Suppressor macrophage treated with lipopolysaccharide for 1 hour (primary cell): ENCODE results near the gene GCC2.
"Not testable (repeated sequence)": the region's sequence is repeated elsewhere in the genome, so short reads cannot be mapped to it uniquely, and the experiment has no call there.

Experiments
- DNase-seq, 3 donors: peaks; one replicate each; pipeline ENCODE4 v3.0.0-alpha.2; 2020 to 2022

GCC2 gene

DNA sequence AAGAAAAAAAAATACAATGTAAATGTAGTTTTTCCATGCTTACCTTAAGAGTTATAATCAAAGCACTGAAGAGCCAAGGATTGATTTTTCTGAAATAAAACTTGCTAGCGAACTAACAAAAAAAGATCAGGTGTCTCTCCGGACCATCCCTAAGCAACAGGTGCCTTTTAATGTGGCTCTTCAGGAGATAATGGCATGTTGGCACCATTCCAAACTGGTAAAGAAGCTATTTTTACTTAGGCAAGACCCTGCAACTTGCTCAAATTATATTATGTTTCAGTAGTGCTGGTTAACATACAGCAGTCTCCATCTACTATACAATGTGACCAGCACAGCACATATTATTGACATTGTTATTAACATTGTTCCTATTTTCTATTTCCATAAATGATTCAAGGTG, 2.3 kb upstream of the GCC2 start:
- no peak for DNase-seq

DNA sequence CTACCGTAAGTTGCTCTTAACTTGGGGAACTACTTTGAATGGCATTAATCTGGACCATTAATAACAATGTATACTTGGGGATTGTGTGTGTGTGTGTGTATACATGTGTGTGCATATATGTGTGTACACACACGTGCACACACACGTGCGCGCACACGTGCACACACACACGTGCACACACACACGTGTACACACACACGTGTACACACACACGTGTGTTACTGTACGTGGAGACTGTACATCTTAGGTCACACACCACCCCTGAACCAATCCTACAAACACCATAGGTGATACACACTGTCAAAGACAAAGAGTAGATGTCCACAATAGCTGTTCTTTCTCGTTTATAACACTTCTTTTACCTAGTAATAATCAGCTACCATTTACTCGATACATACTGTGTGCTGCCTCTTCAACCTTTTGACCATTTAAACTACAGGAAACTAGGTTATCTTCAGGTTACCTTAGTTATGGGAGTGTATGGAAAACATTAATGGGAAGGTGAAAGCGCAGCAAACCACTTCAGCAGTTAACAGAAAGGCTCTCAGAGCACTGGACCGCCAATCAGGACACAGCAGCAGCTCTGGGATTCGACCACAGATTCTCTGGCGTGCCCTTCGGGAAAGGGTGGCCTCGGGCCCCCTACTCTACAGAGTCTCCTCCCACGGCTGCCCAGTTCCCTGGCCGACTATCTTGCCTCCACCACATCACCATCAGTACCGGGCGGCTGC, 894 bp upstream of the GCC2 start:
- DNase-seq, result no peak

DNA sequence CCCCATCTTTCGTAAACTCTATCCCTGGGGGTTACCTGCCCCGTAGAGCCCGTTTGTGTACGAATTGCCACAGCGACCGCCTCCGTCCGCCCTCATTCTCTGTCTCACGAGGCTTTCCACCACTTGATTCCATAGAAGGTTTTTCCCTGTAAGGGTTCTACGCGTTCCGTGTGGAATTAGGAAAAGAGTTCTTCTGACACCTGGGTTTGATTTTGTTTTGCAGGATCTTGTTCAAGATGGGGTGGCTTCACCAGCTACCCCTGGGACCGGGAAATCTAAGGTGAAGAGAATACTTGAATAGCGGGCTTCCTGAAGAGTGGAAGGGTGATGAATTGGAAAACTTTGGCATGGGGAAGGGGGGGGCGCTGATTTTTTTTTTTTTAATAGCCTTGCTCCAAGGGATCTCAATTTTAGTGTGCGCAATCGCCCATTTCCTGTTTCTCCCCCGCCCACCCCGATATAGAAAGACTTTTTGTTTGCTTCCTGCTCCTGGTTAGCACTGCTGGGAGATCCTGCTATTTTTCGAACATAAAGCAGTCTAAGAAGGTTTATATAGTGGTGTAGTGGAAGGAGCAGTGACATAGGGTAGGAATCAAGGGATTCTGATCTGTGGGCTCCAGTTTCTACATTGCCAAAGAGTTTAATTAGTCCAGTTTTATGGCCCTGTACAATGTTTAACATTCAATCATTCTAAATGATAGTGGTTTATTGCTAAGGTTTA, 564 bp downstream of the GCC2 start:
- DNase-seq, result peak; percentile 43 to 58 (median 54)

DNA sequence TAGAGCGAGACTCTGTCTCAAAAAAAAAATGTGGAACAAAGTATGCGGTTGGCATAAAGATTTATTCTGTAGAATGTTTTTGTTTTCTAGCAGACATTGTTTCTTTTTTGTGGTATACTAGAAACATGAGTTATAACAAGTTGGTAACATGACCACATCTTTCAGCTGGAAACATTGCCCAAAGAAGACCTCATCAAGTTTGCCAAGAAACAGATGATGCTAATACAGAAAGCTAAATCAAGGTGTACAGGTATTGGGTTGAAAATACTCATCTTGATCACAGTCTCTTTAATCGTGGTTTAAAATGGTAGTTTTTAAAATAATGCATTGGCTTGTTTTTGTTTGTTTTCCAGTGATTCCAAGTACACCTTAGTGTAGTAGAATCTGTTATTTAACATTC, 1.9 kb downstream of the GCC2 start:
- no peak for DNase-seq

DNA sequence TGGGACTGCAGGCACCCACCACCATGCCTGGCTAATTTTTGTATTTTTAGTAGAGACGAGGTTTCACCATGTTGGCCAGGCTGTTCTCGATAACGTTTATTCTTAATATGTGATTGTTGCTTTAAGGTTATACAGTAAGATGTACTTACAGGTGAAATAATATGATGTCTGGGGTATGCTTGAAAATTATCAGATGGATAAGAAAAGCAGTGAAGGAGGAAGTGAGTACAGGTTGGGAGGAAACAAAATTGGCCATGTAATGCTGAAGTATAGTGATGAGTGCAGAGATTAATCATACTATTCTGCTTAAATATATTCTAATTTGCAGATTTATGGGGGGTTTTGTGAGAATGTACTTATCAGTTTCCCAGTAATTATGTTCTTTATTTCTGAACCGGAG, 3.0 kb downstream of the GCC2 start:
- no peak for DNase-seq

DNA sequence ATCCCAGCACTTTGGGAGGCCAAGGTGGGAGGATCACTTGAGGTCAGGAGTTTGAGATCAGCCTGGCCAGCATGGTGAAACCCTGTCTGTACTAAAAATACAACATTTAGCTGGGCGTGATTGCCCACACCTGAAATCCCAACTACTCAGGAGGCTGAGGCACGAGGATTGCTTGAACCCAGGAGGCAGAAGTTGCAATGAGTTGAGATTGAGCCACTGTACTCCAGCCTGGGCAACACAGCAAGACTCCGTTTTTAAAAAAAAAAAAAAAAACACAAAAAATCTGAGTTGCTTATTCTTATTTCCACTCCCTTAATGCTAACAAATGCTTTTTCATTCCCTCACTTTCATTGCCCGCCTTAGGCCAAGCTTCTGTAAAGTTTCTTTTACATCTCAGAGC, 4.5 kb downstream of the GCC2 start:
- DNase-seq, result not testable (repeated sequence)

DNA sequence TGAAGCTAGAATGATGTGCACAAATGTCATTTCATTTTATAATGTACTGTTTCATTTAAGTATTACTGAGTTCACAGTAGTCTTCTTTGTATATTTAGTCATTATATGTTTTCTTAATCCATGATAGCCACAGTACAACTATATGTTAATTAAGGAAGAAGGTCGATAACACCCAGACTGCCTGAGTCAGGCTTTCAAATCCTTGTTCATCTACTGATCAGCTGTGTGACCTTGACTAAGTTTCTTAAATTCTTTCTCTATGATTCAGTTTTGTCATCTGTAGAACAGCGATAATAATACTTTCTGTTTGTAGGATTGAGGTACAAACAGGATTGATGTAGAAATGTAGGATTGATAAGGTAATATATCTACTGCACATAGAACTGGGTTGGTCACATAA, 5.4 kb downstream of the GCC2 start:
- no peak for DNase-seq

DNA sequence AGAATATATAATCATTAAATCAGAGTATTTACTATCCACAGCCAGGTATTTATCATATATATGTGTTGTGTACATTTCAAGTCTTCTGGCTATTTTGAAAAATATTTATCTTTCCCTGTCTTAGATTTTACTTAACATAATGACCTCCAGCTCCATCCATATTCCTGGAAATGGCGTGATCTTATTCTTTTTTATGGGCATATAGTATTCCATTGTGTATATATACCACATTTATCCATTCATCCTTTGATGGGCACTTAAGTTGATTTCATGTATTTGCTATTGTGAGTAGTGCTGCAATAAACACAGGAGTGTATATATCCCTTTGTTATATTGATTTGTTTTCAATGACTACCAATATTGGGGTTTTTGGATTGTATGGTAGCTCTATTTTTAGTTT, 6.6 kb downstream of the GCC2 start:
- no peak for DNase-seq

DNA sequence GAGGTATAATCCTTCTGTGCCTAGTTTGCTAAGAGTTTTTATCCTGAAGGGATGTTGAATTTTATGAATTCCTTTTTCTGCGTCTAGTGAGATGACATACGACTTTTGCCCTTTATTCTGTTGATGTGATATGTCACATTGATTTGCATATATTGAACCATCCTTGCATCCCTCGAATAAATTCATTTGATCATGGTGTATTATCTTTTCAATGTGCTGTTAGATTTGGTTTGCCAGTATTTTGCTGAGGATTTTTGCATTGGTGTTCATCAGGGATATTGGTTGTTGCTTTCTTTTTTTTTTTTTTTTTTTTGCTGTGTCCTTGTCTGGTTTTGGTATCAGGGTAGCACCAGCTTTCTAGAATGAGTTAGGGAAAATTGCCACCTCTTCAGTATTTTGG, 9.1 kb downstream of the GCC2 start:
- DNase-seq, result no peak

DNA sequence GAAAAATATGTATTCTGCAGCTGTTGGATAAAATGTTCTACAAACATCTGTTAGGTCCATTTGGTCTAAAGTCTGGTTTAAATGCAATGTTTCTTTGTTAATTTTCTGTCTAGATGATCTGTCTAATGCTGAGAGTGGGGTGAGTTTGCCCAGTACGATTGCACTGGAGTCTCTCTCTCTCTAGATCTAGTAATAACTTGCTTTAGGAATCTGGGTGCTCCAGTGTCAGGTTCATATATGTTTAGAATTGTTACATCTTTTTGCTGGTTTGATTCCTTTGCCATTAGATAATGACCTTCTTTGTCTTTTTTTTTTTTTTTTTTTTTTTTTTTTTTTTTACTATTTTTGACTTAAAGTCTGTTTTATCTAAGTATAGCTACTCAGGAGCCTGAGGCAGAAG, 10.4 kb downstream of the GCC2 start:
- DNase-seq, result no peak

DNA sequence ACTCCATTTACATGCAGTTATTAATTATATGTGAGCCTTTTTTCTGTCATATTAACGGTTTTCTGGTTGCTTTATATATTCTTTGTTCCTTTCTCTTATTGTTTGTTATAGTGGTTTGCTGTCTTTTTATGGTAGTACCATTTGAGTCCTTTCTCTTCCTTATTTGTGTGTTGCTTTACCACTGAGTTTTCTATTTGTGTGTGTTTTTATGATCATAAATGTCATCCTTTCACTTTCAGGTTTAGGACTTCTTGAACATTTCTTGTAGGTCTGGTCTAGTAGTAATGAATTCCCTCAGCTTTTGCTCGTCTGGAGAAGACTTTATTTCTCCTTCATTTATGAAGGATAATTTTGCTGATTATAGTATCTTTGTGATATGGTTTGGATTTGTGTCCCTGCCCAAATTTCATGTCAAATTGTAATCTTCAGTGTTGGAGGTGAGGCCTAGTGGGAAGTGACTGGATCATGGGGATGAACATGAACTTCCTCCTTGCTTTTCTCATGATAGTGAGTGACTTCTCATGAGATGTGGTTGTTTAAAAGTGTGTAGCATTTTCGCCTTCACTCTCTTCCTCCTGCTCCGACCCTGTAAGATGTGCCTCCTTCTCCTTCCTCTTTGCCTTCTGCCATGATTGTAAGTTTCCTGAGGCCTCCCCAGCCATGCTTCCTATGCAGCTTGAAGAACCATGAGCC, 11.5 kb downstream of the GCC2 start:
- peak in 1 of 3 donors; percentile 5 for DNase-seq

DNA sequence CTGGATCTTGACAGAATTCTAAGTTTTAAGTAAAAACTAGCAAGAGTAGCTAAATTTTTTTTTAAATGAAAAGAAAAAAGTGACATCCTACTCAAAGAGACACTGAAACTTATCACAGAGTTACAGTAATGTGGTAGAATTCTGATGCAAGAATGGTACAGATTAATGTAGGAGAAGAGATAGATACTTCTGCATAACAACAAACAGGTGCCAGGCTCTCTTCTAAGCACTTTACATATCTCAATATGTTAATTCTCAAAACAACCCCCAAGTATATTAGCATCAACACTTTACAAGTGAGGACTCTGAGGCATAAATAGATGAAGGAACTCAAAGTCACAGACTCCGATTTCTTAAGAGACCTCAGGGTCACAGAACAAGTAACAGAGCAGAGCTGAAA, 28.1 kb downstream of the GCC2 start:
- DNase-seq, result no peak

DNA sequence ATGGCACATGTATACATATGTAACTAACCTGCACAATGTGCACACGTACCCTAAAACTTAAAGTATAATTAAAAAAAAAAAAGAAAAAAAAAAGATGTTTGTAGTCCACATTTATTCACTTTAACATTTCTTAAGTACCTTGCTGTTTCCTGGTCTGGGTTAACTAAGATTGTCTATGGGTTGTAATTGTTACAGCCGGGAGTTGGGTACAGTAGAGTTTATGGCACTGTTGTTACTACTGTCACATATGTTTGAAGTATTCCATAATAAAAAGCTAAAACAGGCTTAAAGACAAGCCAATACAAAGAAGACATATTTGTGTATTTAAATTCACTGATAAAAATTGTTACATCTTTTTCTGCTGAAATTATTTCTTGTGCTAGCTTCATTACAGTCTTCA, 36.2 kb downstream of the GCC2 start:
- DNase-seq, result no peak

DNA sequence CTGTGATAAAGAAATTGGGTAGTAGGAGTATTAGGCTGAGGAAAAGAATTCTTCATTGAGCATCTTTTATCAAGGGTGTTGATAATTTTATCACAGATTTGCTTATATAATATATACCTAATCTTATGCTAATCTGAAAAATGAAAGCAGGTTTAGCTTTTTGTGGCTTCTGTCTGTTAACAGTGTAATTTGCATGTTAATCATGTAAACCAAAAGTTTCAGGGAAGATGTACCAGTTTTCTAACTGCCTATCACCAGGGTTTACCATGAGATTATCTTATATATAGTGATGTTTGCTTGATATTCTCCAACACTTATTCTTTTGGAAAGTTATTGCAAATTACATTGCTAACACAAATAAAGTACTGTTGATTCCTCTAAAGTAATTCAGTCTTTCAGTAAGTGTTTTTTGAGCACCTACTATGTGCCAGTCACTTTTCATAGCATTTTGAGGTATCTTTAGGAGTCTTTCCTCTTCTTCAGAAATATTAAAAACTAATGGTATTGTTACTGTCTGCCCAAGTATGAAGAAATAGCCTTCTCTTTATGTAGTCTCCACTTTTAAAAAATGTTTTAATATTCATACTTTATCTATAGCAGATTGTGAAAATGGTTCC, 41.6 kb downstream of the GCC2 start:
- no peak for DNase-seq

DNA sequence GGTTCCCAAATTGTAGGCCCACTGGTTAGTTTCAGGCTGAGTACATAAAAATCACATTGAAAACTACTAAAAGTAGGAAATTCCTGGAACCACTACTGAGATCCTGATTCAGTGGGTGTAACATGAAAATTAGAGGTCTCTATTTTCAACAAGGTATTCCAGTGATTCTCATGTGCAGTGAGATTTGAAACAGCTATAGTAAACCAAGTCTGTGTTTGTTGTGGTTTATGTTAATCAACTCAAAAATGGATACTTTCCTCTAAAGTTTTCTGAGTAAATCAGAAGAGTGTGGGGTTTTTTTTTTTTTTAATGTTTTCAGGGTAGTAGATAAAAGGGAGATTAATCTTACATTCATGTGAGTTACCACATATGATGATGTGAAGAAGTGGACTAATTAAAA, 42.8 kb downstream of the GCC2 start:
- no peak for DNase-seq

DNA sequence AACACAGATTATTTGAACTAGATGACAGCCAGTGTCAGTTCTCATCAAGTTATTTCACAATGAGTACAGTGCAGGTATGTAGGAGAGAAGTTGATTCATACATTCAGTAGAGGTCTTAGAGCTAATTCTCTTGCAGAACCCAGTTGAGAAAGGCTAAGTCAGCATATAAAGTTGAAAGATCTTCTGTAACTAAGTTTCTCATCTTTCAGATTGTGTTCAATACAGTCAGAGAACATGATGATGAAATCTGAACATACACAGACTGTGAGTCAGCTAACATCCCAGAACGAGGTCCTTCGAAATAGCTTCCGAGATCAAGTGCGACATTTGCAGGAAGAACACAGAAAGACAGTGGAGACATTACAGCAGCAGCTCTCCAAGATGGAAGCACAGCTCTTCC, 43.4 kb downstream of the GCC2 start:
- DNase-seq, result peak in 1 of 3 donors; percentile 1

DNA sequence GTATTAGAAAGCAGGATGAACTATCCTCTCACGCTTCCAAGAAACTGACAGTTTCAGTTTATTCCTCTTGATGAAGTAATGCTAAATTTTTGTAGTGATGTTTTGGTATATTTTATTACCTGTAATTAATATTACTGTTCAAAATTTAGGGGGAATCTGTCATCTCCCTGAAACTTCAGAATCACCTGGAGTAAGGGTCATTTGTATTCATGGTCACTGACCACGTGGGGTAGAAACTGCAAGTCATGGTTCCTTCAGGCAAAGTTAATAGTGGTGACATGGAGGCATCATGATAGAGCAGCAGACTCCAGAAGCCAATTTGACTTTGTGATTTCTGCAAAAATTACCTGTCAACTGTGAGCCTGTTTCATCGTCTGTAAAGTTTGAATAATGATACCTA, 47.2 kb downstream of the GCC2 start:
- not testable (repeated sequence) for DNase-seq

DNA sequence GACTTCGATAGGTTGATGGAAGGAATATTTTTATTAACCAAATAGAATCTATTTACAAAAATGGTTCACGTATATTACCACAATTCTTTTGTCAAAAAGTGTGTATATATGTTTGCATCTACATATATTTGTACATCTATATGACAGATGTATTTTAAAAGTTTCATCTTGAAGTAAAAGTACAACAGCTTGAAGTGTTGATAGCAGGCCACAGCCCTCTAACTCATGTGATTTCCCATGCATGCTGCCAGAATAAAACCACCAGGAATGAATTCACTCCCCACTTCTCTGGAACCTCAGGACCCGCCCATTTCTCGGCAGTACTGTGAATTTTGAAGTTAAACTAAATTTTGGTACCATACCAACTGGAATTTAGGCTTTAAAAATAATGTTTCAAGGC, 58.6 kb downstream of the GCC2 start:
- DNase-seq, result not testable (repeated sequence)

DNA sequence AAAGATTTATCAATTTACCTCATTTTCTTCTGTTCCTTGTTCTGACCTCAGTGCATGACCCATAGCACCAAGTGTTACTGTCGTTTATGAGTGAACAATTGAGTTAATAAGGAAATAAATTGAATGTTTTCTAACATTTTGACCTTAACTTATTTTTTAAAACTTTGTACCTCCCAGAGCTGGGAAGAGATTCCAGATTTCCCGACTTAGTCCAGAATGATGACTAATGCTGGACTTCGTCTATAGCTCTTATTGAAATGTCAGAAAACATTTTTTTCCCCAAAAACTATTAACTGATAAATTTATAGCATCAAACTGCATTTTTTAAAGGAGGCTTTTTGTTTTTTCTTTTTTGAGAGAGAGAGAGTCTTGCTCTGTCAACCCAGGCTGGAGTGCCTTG, 63.4 kb downstream of the GCC2 start:
- DNase-seq, result not testable (repeated sequence)

DNA sequence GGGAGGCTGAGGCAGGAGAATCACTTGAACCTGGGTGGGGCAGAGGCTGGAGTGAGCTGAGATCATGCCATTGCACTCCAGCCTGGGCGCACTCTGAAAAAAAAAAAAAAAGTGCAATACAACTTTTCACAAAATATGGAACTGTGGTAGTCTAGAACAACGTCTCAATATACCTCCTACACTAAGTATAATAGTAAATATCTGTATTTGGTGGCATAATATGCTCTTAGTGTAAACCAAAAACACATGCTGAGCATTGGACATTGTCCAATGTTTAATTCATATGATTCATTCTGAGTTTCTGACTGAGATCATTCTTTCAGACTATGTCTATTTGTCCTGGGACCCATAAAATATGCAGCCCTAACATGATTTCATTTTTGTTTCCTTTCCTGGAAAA, 65.5 kb downstream of the GCC2 start:
- not testable (repeated sequence) for DNase-seq

DNA sequence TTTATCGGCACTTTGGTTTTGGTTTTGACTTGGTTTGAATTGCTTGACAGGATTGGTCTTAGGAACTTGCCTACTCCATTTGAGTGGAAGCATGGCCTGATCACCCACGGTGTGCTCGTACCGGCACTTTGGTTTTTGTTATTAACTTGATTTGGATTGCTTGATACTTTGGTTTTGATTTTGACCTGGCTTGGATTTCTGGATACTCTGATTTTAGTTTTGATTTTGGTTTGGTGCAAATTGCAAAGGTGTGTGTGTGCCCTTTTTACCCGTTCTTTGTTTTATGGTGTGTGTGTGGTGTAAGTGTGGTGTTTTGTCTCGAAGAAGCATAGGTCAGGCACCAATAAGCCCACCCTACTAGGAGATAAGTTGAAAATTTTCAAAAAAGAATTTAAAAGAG, 75.7 kb downstream of the GCC2 start:
- not testable (repeated sequence) for DNase-seq

DNA sequence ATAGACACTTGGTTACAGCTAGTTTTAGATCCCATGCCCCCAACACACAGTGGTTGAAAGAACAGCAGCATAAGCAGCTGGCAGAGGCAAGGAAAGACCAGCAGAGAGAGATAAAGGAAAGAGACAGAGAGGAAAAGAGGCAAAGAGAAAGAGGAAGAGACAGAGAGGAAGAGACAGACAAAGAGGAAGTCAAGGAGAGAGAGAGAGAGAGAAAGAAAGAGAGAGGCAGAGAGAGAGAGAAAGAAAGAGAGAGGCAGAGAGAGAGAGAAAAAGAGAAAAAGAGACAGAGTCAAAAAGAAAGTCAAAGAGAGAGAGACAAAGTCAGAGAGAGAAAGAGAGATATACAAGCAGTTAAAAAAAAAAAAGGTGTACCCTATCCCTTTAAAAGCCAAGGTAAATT, 76.3 kb downstream of the GCC2 start:
- DNase-seq, result not testable (repeated sequence)

DNA sequence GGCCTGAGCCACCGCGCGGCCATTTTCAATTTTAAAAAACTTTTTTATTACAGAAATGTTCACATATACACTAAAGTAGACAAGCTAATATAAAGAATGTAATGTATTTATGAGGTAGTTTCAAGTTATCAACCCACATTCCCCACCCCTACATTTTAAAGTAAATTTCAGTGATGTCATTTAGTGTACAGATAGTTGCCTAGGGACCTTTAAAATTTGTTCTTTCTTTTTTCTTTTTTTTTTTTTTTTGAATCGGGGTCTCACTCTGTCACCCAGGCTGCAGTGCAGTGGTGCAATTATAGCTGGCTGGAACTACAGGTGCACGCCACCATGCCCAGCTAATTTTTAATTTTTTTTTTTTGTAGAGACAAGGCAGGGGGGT, 82.7 kb downstream of the GCC2 start:
- DNase-seq, result no peak
